GM10248 (cell line): ENCODE measurements around the gene EMC7.

Experiments used
- CTCF ChIA-PET: fragments of 300-600 bp; sonication (Branson Sonifier 250); formaldehyde crosslinking; extraction: SDS; loops from one replicate; lab custom pipeline; 2021; ENCODE audit warnings: antibody characterized with exemption; lab: Yijun Ruan, JAX
- POLR2A ChIA-PET: fragments of 350-650 bp; sonication (Branson Sonifier 250); formaldehyde crosslinking; extraction: SDS; loops from one replicate; lab custom pipeline; 2020; ENCODE audit warnings: antibody characterized with exemption; lab: Yijun Ruan, JAX
- DNase-seq: peaks from one replicate; pipeline ENCODE4 v3.0.0; 2012; ENCODE audit errors: extremely low spot score
- CTCF ChIP-seq: IDR thresholded peaks from 2 replicates; pipeline ENCODE4 v1.5.1; 2012; ENCODE audit warnings: mild to moderate bottlenecking, low read depth; ENCODE audit errors: extremely low read depth, missing control alignments, control extremely low read depth

Gene EMC7

GRCh38 chr15:34047893-34048775, 53.5 kb downstream of the EMC7 start:
- ChIA-PET CTCF (interaction anchor here (0.7 to 1.3 kb wide), 4 partner anchors 10 to 30 kb away, joined by 3 to 7 read pairs (median 3); no protein-coding TSS in a partner anchor), POLR2A (no interaction called here)
- no peak for DNase-seq
- no peak for TF ChIP-seq CTCF

GRCh38 chr15:34046471-34047145, 55.1 kb downstream of the EMC7 start:
- CTCF ChIA-PET = interaction anchor here (1.1 to 1.5 kb wide), 3 partner anchors 10 to 16 kb away, joined by 3 to 5 read pairs (median 3); no protein-coding TSS in a partner anchor

GRCh38 chr15:34043813-34044212, 57.8 kb downstream of the EMC7 start:
- ChIA-PET CTCF (interaction anchor here (0.9 kb wide), 1 partner anchor 20 kb away, joined by 3 read pairs; no protein-coding TSS in a partner anchor), POLR2A (no interaction called here)
- DNase-seq = no peak
- no peak for TF ChIP-seq CTCF

More at GRCh38 chr15:34046471-34047145, 55.1 kb downstream of the EMC7 start:
- DNase-seq = no peak
- POLR2A ChIA-PET = no interaction called here
- TF ChIP-seq CTCF = no peak

- TF ChIP-seq CTCF = no peak
- CTCF ChIA-PET = interaction anchor here (0.9 kb wide), 1 partner anchor 20 kb away, joined by 3 read pairs; no protein-coding TSS in a partner anchor
- POLR2A ChIA-PET = no interaction called here
- no peak for DNase-seq
Measured at GRCh38 chr15:34043391-34043790, 58.3 kb downstream of the EMC7 start.

GRCh38 chr15:34039790-34040113, 61.9 kb downstream of the EMC7 start:
- CTCF ChIA-PET = interaction anchor here (1.2 to 3.9 kb wide), 2 partner anchors 22 to 170 kb away, joined by 3 to 19 read pairs; partner anchors contain the start of gene KATNBL1
- DNase-seq = peak; percentile 26
- no peak for TF ChIP-seq CTCF
- POLR2A ChIA-PET = no interaction called here
